SK-N-SH treated with all-trans-retinoic acid at 6 μM for 48 hours (cell line): ENCODE data around the gene CPT2.

ENCODE experiments used
- ATAC-seq: fragments of 200-7000 bp; cut with Tn5 transposase; 3 replicates; pipeline ENCODE4 v1.9.1; 2020; ENCODE audit warnings: mild to moderate bottlenecking, moderate library complexity
- ARNTL ChIP-seq: fragments of 450-650 bp; formaldehyde crosslinking; IDR thresholded peaks from 2 replicates; pipeline ENCODE4 v1.5.0; 2020; ENCODE audit warnings: low read depth, mild to moderate bottlenecking, moderate library complexity, borderline replicate concordance
- CSDC2 ChIP-seq: fragments of 250-450 bp; sonication (Bioruptor Pico); IDR thresholded peaks from 2 replicates; pipeline ENCODE4 v1.5.0; 2020; ENCODE audit warnings: mild to moderate bottlenecking, moderate library complexity
- ESRRG ChIP-seq: fragments of 250-450 bp; sonication (Bioruptor Pico); IDR thresholded peaks from 2 replicates; pipeline ENCODE4 v1.6.1; 2021; ENCODE audit warnings: mild to moderate bottlenecking
- GLIS3 ChIP-seq: fragments of 250-450 bp; sonication (Bioruptor Pico); IDR thresholded peaks from 2 replicates; pipeline ENCODE4 v1.5.0; 2020; ENCODE audit warnings: mild to moderate bottlenecking, moderate library complexity
- ISL1 ChIP-seq: fragments of 250-450 bp; sonication (Bioruptor Pico); IDR thresholded peaks from 2 replicates; pipeline ENCODE4 v2.1.2; 2022; ENCODE audit warnings: mild to moderate bottlenecking, moderate library complexity
- OSR1 ChIP-seq: fragments of 250-450 bp; sonication (Bioruptor Pico); IDR thresholded peaks from 2 replicates; pipeline ENCODE4 v1.8.0; 2022; ENCODE audit warnings: moderate library complexity, mild to moderate bottlenecking, inconsistent platforms
- RARB ChIP-seq: fragments of 250-450 bp; sonication (Bioruptor Pico); IDR thresholded peaks from 2 replicates; pipeline ENCODE4 v1.8.0; 2021; ENCODE audit warnings: mild to moderate bottlenecking, moderate library complexity
- SNAI2 ChIP-seq: fragments of 250-450 bp; sonication (Bioruptor Pico); IDR thresholded peaks from 2 replicates; pipeline ENCODE4 v1.5.0; 2020; ENCODE audit warnings: mild to moderate bottlenecking, moderate library complexity
- TCF4 ChIP-seq: fragments of 250-450 bp; sonication (Bioruptor Pico); IDR thresholded peaks from 2 replicates; pipeline ENCODE4 v1.8.0; 2021; ENCODE audit warnings: mild to moderate bottlenecking, moderate library complexity, borderline replicate concordance
- TSHZ2 ChIP-seq: fragments of 250-450 bp; sonication (Bioruptor Pico); IDR thresholded peaks from 2 replicates; pipeline ENCODE4 v1.5.0; 2020; ENCODE audit warnings: mild to moderate bottlenecking, moderate library complexity
- ZC3H10 ChIP-seq: fragments of 250-450 bp; sonication (Bioruptor Pico); IDR thresholded peaks from 2 replicates; pipeline ENCODE4 v1.5.1; 2021; ENCODE audit warnings: mild to moderate bottlenecking, moderate library complexity
- ZFP30 ChIP-seq: fragments of 450-650 bp; formaldehyde crosslinking; IDR thresholded peaks from 2 replicates; pipeline ENCODE4 v1.5.0; 2022; ENCODE audit warnings: mild to moderate bottlenecking, moderate library complexity
- ZNF565 ChIP-seq: fragments of 450-650 bp; formaldehyde crosslinking; conservative IDR thresholded peaks from 2 replicates; pipeline ENCODE4 v1.5.0; 2020; ENCODE audit warnings: low read depth, mild to moderate bottlenecking, moderate library complexity
- ZNF8 ChIP-seq: fragments of 450-650 bp; formaldehyde crosslinking; IDR thresholded peaks from 2 replicates; pipeline ENCODE4 v1.5.0; 2020; ENCODE audit warnings: mild to moderate bottlenecking, moderate library complexity
- TF ChIP-seq, protein P1 (sequence below): fragments of 250-450 bp; sonication (Bioruptor Pico); IDR thresholded peaks from 2 replicates; pipeline ENCODE4 v1.8.0; 2021; ENCODE audit warnings: low read depth, mild to moderate bottlenecking, moderate library complexity, borderline replicate concordance
- TF ChIP-seq, protein P2 (sequence below): fragments of 250-450 bp; sonication (Bioruptor Pico); IDR thresholded peaks from 2 replicates; pipeline ENCODE4 v1.8.0; 2020; ENCODE audit warnings: mild to moderate bottlenecking, moderate library complexity, borderline replicate concordance
- TF ChIP-seq, protein P3 (sequence below): fragments of 250-450 bp; sonication (Bioruptor Pico); IDR thresholded peaks from 2 replicates; pipeline ENCODE4 v1.5.1; 2020; ENCODE audit warnings: low read depth, mild to moderate bottlenecking, moderate library complexity
- TF ChIP-seq, protein P4 (sequence below): fragments of 250-450 bp; sonication (Bioruptor Pico); IDR thresholded peaks from 2 replicates; pipeline ENCODE4 v1.5.1; 2021; ENCODE audit warnings: mild to moderate bottlenecking, moderate library complexity

Gene CPT2

DNA sequence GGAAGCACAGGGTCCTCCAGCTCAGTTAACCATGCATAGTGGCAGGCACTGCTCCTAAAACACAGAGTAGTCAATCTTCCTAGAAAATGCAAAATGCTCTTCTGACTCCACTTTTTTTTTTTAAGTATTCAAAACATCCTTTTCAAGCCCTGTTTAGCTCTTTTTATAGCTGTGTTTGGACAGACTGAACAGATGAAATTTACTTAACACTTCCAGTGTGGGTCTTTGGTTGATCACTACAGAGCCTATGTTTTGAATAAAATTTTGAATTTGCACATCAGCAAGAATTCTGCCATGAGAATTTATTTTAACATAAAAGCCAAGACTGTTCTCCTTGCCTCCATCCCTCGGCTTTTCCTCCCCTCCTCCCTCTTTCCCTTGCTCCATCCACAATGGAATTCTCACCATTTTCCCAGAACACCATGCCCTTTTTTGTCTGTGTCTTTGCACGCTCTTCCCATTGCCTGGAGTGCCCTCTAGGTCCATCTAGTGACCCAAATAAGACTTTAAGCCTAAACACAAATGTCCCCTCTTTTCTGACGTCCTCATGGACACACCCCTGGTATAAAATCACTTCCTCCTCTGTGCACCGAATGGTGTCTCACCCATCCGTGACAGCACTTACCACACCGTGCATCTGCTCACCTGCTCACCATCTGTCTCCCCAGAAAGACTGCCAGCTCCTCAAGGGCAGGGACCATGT lies 24.0 kb upstream of the CPT2 start:
- ATAC-seq: peak; percentile 64

GRCh38 chr1:53174971-53175913 lies 21.4 kb upstream of the CPT2 start:
- no peak for TF ChIP-seq RARB (CRISPR knock-in tag)
- no peak for TF ChIP-seq ZC3H10 (CRISPR knock-in tag)
- TF ChIP-seq TCF4: no peak
- TF ChIP-seq, protein P1, sequence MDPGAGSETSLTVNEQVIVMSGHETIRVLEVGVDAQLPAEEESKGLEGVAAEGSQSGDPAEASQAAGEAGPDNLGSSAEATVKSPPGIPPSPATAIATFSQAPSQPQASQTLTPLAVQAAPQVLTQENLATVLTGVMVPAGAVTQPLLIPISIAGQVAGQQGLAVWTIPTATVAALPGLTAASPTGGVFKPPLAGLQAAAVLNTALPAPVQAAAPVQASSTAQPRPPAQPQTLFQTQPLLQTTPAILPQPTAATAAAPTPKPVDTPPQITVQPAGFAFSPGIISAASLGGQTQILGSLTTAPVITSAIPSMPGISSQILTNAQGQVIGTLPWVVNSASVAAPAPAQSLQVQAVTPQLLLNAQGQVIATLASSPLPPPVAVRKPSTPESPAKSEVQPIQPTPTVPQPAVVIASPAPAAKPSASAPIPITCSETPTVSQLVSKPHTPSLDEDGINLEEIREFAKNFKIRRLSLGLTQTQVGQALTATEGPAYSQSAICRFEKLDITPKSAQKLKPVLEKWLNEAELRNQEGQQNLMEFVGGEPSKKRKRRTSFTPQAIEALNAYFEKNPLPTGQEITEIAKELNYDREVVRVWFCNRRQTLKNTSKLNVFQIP (CRISPR knock-in tag): no peak
- TF ChIP-seq ZFP30 (CRISPR knock-in tag): no peak
- TF ChIP-seq ESRRG (CRISPR knock-in tag): no peak
- no peak for TF ChIP-seq GLIS3 (CRISPR knock-in tag)
- no peak for TF ChIP-seq ZNF8 (CRISPR knock-in tag)
- no peak for TF ChIP-seq CSDC2 (CRISPR knock-in tag)
- no peak for TF ChIP-seq ISL1
- TF ChIP-seq, all 23 proteins: peak for 0
- ATAC-seq: no peak

More for the DNA sequence above, 24.0 kb upstream of the CPT2 start:
- TF ChIP-seq, protein P1 (CRISPR knock-in tag): no peak
- TF ChIP-seq, protein P2, sequence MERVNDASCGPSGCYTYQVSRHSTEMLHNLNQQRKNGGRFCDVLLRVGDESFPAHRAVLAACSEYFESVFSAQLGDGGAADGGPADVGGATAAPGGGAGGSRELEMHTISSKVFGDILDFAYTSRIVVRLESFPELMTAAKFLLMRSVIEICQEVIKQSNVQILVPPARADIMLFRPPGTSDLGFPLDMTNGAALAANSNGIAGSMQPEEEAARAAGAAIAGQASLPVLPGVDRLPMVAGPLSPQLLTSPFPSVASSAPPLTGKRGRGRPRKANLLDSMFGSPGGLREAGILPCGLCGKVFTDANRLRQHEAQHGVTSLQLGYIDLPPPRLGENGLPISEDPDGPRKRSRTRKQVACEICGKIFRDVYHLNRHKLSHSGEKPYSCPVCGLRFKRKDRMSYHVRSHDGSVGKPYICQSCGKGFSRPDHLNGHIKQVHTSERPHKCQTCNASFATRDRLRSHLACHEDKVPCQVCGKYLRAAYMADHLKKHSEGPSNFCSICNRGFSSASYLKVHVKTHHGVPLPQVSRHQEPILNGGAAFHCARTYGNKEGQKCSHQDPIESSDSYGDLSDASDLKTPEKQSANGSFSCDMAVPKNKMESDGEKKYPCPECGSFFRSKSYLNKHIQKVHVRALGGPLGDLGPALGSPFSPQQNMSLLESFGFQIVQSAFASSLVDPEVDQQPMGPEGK (CRISPR knock-in tag): no peak
- no peak for TF ChIP-seq GLIS3 (CRISPR knock-in tag)
- TF ChIP-seq, all 23 proteins: peak for 0

DNA sequence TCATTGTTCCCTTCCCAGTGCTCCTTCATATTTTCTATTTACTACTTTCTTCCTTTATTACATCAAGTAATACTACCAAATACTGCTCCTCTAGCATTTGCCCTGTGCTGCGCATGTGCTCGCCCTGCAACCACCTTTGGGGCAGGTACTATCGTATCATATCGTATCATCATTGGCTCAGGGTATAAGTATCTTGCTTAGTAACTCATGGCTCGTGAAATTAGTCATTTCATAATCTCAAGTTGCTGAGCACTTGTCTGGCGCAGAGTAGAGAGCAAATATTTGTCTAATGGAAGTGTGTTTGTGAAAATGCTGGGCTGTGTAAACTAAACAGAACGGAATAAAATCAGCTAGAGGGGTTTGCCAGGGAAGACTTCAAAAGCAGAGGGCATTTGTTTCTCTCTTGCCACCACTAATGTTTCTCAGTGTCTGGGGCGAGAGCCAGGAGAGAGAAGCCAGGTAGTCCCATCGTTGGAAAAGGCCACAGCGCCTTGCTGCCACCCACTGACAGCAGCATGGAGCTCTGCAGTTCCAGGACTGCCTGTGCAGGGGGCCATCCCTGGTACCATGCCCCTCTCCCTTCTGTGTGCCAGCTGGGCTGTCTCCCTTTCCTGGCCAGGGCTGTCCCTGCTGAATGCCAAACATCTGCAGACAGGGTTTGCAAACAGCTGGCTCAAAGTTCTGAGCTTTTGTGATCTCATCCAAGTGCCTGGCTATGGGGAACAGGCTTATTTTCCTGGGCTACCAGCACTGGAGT lies 20.0 kb upstream of the CPT2 start:
- ATAC-seq: peak; percentile 67
- TF ChIP-seq, protein P2 (CRISPR knock-in tag): no peak
- TF ChIP-seq ARNTL (CRISPR knock-in tag): no peak
- TF ChIP-seq, protein P3, sequence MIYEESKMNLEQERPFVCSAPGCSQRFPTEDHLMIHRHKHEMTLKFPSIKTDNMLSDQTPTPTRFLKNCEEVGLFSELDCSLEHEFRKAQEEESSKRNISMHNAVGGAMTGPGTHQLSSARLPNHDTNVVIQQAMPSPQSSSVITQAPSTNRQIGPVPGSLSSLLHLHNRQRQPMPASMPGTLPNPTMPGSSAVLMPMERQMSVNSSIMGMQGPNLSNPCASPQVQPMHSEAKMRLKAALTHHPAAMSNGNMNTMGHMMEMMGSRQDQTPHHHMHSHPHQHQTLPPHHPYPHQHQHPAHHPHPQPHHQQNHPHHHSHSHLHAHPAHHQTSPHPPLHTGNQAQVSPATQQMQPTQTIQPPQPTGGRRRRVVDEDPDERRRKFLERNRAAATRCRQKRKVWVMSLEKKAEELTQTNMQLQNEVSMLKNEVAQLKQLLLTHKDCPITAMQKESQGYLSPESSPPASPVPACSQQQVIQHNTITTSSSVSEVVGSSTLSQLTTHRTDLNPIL (CRISPR knock-in tag): no peak
- no peak for TF ChIP-seq SNAI2 (CRISPR knock-in tag)
- no peak for TF ChIP-seq ZNF565 (CRISPR knock-in tag)
- TF ChIP-seq ESRRG (CRISPR knock-in tag): no peak
- TF ChIP-seq TSHZ2: no peak
- TF ChIP-seq RARB (CRISPR knock-in tag): no peak
- TF ChIP-seq ISL1: no peak
- TF ChIP-seq TCF4: no peak
- TF ChIP-seq CSDC2 (CRISPR knock-in tag): no peak
- TF ChIP-seq, protein P4, sequence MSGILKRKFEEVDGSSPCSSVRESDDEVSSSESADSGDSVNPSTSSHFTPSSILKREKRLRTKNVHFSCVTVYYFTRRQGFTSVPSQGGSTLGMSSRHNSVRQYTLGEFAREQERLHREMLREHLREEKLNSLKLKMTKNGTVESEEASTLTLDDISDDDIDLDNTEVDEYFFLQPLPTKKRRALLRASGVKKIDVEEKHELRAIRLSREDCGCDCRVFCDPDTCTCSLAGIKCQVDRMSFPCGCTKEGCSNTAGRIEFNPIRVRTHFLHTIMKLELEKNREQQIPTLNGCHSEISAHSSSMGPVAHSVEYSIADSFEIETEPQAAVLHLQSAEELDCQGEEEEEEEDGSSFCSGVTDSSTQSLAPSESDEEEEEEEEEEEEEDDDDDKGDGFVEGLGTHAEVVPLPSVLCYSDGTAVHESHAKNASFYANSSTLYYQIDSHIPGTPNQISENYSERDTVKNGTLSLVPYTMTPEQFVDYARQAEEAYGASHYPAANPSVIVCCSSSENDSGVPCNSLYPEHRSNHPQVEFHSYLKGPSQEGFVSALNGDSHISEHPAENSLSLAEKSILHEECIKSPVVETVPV (CRISPR knock-in tag): no peak
- TF ChIP-seq ZC3H10 (CRISPR knock-in tag): no peak
- no peak for TF ChIP-seq OSR1 (CRISPR knock-in tag)
- TF ChIP-seq, protein P1 (CRISPR knock-in tag): no peak
